Measurements from ENCODE around the gene ARHGAP42.

The ARHGAP42 gene

GRCh38 chr11:100683126-100683525 is 4.0 kb upstream of the ARHGAP42 start:
- no peak for DNase-seq

DNA sequence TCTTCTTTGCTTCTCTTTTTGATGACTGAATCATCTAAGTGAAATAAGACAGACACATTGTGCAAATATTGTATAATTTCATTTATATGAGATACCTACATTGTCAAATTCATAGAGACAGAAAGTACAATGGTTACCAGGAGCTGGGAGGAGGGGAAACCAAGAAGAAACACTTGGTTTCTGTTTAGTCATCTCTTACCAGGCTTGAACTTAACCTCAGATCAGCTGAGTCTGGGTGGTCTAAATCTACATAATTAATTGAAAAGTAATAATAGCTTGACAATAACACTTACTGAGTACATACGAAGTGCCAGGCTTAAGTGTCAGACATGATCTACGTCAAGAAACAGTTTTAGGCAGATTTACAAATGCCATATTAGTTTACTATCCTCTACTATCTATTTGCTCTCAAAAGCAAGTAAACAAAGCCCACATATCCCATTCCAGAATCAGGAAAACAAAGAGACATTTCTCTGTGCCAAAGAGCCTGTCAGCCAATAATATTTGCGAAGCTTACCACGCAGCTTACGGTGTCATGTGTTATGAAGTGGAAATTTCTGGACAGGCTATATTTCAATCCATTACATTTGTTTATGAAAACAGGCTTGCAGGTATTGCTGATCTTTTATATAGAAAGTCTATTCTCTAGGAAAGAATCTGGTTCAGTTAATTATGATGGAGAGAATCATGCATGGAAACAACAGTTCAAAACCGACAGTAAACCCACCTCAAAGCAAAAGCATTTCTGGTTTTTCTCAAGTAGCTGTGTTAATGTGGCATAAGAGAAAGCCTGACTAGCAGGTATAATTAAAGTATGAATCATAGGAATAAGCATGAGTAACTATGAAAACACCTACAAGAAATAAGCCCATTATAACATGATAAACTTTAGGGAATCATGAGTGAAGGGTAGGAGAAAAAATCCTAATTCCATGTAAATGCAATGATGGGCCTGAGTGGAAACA is 2.7 kb upstream of the ARHGAP42 start:
- no peak for DNase-seq

DNA sequence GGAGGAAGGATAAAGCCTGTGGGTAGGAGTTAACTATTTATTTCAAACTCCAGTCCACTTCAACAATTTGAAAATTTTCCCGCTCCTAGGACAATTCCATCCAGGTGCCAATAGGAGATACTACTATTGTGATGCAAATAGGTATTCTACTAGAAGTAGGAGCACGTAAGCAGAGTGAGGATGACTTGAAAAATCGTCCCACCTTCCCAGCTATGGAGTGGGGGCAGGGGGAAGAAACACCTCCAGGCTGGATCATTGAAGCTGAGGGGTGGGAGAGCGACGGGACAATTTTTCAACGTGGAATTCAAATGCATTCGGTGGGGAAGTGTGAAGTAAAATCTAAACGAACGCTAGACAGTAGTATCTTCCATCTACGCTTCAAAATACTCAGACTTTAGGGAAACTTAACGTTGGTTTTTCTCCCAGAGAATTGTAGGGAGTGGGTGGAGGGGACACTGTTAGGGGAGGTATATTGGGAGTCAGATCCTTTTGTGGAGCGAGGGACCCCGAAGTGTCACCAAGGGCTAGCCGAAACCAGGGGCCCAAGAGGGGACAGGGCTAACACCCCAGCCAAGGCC is 523 bp upstream of the ARHGAP42 start:
- DNase-seq = no peak

DNA sequence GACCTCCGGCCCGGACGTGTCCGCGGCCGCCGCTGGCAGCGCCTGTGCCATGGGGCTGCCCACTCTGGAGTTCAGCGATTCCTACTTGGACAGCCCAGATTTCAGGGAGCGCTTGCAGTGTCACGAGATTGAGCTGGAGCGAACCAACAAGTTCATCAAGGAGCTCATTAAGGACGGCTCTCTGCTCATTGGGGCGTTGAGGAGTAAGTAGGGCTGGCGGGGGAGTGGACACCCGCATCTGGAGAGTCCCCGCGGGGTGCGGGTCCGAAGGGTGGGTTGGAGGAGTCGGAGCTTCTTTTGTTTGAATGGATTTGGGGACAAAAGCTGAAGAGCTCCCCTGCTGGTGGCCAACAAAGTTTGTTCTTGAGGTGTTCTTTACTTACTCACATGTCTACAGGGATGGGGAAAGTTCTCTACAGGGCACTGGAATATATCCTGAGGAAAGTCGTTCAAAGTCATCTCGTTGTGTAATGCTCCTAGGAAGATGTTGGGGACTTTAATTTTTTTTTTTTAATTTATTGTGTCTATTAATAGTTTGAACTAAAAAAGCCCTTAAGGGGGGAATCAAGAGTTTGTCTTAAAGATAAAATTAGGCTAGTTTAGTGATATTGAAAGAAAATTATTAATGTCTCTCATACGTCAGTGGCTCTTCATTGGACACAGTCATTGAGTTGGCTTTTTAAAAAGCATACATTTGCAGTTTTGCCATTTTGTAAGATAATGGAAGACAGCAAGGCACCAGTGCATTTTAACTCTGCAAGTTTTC is 725 bp downstream of the ARHGAP42 start:
- peak; percentile 36 for DNase-seq

DNA sequence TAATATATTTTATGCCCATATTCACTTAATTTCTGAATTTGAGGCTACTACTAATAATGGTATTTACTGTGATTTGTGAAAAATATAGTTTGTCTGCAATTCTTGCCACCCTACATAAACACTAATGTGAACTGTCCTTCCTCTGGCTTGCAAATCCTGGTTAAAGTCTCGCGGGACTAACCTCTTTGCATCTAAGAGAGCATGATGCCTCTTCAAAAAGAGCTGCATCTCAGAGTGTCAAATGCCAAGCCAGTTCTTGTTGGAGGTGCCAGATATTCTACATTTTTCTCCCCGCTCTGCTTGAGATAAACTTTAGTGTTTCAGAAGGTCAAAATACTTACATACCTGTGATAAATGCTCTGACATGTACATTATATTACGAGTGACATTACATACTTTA is 2.1 kb downstream of the ARHGAP42 start:
- DNase-seq = no peak

GRCh38 chr11:100691896-100692653 is 5.0 kb downstream of the ARHGAP42 start:
- no peak for DNase-seq

- no peak for DNase-seq
Observed at GRCh38 chr11:100695911-100696310, 8.8 kb downstream of the ARHGAP42 start.

DNA sequence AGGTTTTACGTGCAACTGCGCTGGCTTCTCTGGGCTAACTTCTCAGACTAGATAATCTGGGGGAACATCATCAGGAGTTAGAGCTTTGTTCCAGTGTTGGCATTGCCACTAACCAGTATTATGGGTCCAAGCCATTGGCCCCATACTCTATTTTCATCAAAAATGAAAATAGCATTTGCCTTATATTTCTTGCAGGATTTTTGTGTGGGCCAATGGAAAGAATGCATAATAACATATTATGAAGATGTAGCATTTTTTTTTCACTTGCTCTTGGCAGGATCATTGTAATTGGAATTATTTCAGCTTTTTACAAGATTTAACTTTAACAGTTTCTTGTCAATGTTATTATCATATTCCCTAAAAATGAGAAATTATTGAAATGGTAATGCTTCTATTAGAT is 16.1 kb downstream of the ARHGAP42 start:
- DNase-seq = no peak

- DNase-seq = no peak
Observed at GRCh38 chr11:100703801-100704575, 16.9 kb downstream of the ARHGAP42 start.

DNA sequence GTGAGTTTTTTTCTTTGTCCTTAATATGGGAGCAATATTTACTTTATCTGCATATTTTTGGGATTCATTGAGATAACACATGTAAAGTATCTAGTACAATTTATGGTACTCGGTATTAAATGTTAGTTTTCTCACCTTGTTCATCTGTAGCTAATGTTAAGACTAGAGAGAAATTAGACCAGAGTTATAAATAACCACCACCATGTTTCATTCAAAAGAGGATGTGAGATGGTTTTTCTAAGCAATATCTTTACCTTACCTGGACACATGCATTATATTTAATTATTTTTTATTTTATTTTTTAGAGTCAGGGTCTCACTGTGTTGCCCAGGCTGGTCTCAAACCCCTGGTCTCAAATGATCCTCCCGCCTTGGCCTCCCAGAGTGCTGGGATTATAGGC is 18.4 kb downstream of the ARHGAP42 start:
- no peak for DNase-seq

DNA sequence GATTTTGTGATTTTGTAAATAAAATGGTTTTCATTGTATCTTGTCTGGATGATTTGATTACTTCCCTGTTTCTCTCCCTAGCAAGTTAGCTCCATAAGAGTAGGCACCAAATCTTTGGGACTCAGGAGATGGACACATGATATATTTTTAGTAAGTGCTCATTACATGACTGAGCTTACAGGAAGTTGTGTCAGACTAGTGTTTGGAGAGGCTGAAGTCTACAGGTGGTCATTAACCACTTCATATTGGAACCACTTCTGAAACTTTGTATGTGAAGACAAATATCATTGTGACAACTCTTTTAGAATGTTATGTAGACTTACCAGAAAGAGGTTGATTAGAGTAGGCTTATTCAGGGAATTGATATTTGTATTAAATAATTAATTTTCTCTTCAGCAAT is 19.1 kb downstream of the ARHGAP42 start:
- no peak for DNase-seq

GRCh38 chr11:100709233-100709957 is 22.3 kb downstream of the ARHGAP42 start:
- DNase-seq = no peak

DNA sequence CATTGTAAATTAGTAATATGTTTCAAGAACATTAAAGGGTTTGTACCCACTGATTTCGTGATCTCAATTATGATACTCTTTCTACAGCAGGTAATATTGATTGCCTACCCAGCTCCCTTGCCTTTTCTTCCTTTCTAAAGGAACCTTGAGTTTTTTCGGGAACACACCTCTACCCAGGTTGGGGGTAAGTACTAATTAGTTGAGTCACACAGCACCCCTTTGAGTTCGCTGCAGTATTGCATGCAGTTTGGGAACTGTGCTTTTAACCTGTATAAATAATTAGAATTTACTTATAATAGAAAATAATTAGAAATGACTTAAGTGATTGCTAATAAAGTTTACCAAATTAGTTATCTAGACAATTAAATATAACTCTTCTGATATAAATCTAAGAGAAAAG is 24.9 kb downstream of the ARHGAP42 start:
- no peak for DNase-seq

- no peak for DNase-seq
Observed at GRCh38 chr11:100712583-100712982, 25.5 kb downstream of the ARHGAP42 start.

- DNase-seq = no peak
Observed at GRCh38 chr11:100715165-100715761, 28.2 kb downstream of the ARHGAP42 start.

DNA sequence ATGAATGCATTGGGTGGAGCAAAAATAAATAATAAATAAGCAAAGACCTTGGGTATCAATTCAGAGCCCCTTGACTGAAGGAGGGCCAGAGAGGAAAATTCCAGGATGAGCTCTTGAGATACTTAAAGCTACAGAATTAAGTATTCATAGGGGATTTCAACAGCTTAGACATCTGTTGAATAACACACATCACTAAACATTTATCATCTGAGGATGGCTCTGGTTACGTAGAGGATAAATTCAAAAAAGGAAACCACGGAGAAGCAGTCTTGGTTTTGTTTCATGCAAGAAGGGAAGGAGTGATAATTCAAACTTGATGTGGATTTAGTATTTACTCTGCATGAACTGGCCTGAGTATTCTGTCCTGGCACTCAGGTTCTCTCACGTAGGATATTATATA is 29.8 kb downstream of the ARHGAP42 start:
- DNase-seq = no peak

- DNase-seq = peak; percentile 48
Observed at GRCh38 chr11:100719362-100719761, 32.3 kb downstream of the ARHGAP42 start.

DNA sequence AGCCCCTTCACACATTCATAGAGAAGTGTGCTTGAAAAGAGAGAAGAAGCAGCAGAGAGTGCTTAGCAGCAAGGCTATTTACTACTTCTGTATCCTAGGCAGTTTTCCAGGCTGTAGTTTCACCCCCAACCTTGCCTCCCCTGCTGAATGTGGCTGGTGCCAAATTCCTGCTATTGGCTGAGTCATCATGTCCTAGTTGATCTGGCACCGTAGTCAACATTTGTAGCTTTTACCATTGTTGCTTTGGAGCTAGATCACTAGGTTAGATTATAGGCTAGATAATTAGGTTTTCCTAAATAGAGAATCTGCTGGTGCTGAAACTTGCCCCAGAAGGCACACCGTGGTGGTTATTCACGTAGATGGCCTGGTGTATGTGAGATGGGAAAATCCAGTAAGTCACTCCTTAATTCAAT is 32.7 kb downstream of the ARHGAP42 start:
- no peak for DNase-seq

- peak; percentile 34 for DNase-seq
Observed at GRCh38 chr11:100726680-100727079, 39.6 kb downstream of the ARHGAP42 start.

DNA sequence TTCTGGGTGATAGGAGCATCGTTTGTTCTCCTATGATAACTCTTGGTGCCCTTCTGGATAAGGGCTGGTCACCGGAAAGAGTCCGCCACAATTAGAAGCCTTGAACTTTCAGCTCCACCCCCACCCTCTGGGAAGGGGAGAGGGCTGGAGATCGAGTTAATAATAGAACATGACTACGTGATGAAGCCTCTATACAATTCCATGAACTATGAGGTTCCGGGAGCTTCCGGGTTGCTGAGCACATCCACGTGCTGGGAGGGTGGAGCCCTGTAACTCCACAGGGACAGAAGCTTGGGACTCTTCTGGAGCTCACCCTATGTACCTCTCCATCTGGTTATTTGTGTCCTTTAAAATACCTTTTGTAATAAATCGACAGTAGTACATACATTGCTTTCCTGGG is 40.3 kb downstream of the ARHGAP42 start:
- DNase-seq = no peak

GRCh38 chr11:100730266-100730665 is 43.2 kb downstream of the ARHGAP42 start:
- no peak for DNase-seq

Measured in NCI-H1436 (cell line).